ENCODE measurements around the gene APBA2.

Gene APBA2

DNA sequence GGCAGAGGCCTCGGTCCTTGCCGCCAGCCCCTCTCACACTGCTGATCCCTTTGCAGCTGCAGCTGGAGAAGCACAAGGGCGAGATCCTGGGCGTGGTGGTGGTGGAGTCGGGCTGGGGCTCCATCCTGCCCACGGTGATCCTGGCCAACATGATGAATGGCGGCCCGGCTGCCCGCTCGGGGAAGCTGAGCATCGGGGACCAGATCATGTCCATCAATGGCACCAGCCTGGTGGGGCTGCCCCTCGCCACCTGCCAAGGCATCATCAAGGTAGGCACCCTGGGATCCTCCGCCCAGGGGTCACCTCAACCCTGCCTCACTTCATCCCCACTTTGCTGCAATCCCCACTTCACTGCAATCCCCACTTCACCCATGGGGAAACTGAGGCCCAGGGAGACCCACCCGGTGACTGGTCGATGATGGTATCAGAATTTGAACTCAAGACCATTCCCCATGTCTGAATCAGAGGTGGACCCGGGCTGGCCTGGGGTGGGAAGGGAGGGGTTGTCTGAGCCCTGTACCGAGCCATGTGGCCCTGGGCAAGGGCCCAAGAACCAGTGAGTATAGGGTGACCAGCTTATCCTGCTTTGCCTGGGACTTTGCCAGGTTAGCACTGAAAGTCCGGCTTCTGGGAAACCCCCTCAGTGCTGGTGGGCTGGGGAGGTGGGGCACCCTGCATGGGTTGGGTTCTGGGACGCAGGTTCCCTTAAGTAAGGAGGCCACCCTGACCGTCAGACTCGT lies 220.9 kb downstream of the APBA2 start:
- DNase-seq (ENCODE audit: low read depth): no peak
- H3K4me3 ChIP-seq (replicated peaks; ENCODE audit: low read depth, low read length): no peak overlapping the region
- TF ChIP-seq, protein P1, sequence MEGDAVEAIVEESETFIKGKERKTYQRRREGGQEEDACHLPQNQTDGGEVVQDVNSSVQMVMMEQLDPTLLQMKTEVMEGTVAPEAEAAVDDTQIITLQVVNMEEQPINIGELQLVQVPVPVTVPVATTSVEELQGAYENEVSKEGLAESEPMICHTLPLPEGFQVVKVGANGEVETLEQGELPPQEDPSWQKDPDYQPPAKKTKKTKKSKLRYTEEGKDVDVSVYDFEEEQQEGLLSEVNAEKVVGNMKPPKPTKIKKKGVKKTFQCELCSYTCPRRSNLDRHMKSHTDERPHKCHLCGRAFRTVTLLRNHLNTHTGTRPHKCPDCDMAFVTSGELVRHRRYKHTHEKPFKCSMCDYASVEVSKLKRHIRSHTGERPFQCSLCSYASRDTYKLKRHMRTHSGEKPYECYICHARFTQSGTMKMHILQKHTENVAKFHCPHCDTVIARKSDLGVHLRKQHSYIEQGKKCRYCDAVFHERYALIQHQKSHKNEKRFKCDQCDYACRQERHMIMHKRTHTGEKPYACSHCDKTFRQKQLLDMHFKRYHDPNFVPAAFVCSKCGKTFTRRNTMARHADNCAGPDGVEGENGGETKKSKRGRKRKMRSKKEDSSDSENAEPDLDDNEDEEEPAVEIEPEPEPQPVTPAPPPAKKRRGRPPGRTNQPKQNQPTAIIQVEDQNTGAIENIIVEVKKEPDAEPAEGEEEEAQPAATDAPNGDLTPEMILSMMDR (IDR thresholded peaks at IDR 0.05; ENCODE audit: low read length, missing control alignments): no peak

DNA sequence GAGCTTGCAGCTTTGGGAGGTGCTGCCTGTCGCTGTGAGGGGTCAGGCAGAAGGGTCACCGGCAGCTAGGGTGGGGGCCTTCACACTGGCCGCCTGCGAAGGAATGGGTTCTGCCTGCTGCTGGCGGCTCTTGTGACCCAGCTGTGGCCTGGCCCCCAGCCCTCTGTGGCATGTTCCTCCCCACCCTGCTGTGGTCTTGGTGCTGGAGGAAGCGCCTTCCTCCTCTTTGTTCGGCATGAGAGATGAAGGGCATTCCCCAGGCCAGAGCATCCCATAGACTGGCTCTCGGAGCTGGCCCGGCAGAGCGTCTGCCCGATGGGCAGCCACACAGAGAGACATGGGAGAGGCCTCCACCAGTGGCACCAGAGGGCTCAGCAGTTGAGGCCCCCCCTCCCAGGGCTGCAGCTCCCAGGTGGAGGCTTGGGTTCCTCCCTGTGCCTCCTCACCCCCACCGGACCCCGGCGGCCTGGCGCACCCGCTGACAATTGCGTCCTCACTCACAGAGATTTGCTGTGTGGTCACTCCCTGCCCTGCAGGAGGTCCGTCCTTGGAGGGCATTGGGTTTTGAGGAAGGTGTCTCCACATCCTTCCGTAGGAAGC lies 221.6 kb downstream of the APBA2 start:
- H3K4me3 ChIP-seq (replicated peaks; ENCODE audit: low read depth, low read length): no peak overlapping the region
- no peak for DNase-seq (ENCODE audit: low read depth)
- TF ChIP-seq, protein P1 (IDR thresholded peaks at IDR 0.05; ENCODE audit: low read length, missing control alignments): no peak

DNA sequence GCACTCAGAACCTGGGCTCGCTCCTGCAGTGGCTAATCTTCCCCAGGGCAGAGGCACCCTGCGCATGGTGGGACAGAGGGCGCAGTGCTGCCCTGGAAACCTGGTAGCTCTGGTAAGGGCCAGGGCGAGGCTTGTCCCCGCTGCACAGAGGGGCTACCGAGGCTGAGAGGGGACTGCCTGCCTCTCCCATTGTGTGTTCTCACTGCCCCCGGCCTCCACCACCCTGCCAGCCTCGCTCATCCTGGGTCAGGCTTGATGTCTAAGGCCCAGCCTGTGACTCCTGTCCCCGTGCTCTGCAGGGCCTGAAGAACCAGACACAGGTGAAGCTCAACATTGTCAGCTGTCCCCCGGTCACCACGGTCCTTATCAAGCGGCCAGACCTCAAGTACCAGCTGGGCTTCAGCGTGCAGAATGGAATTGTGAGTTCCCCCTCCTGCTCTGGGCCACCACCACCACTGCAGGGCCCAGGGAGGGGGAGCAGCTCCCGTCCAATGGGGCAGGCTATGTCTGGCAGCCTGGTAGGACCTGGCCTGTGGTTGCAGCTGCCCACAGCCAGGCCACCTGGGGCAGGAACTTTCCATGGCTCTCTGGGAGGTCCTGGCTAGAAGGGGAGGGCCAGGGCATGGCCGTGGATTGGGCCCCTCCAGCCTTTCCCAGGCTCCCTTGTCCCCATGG lies 222.3 kb downstream of the APBA2 start:
- no peak overlapping the region for H3K4me3 ChIP-seq (replicated peaks; ENCODE audit: low read depth, low read length)
- DNase-seq (ENCODE audit: low read depth): no peak
- TF ChIP-seq, protein P1 (IDR thresholded peaks at IDR 0.05; ENCODE audit: low read length, missing control alignments): no peak

DNA sequence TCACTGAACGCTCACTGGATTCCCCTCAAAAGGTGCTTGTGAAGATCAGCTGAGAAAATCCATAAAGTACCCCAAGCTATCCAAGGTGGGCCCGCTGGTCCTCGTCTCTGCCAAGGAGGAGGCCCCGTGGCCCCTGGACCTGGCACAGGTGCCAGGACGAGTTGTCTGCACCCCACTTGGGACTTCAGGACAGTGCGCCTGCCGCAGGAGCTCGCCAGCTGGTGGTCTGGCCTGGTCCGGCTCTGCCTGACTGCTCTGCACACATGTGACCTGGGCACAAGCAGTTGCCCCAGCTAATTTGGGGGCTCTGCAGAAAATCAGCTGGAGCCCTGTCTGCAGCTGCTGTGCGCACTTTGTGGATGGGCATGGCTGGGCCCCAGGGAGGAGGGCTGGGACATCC lies 224.0 kb downstream of the APBA2 start:
- DNase-seq (ENCODE audit: low read depth): no peak
- H3K4me3 ChIP-seq (replicated peaks; ENCODE audit: low read depth, low read length): no peak overlapping the region
- TF ChIP-seq, protein P1 (IDR thresholded peaks at IDR 0.05; ENCODE audit: low read length, missing control alignments): no peak

DNA sequence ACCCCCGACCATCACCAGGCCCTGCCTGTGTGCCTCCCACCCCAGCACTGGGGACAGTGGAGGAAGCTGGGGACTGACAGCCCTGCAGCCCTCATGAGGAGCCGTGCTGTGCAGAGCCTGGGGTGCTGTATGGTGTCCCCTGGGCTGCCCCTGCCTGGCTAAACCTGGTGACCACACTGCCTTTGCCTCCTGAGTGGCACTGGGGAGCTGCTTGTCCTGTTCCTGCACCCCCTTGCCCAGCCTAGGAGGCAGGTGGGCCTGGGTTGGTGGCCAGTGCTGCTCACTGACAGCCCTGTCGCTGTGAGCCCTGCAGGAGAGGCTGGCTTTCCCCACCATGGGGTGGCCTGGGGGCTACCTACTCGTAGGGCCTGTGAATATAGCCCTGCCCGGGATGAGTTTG lies 224.4 kb downstream of the APBA2 start:
- H3K4me3 ChIP-seq (replicated peaks; ENCODE audit: low read depth, low read length): no peak overlapping the region
- no peak for DNase-seq (ENCODE audit: low read depth)
- TF ChIP-seq, protein P1 (IDR thresholded peaks at IDR 0.05; ENCODE audit: low read length, missing control alignments): no peak

DNA sequence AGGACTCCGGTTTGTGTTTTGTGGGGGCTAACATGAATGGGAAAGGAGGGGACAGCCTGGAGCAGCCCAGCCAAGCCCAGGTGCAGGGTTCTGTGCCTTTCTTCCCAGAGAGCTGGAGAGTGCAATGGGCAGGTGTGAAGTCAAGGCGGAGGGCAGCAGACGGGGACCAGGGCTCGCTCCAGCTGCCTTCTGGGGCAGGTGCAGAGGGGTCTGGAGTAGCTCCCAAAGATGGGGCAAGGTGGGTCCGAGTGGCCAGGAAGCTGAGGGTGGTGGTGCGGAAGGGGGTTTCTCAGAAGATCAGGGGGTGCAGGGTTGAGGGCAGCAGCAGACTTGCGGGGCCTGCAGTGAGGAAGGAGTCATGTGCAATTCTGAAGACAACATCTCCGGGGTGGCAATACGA lies 225.0 kb downstream of the APBA2 start:
- TF ChIP-seq, protein P1 (IDR thresholded peaks at IDR 0.05; ENCODE audit: low read length, missing control alignments): no peak

More for the DNA sequence above, 225.0 kb downstream of the APBA2 start:
- DNase-seq (ENCODE audit: low read depth): no peak
- H3K4me3 ChIP-seq (replicated peaks; ENCODE audit: low read depth, low read length): no peak overlapping the region
